Dedifferentiated amniotic fluid mesenchymal stem cell (primary cell): ENCODE measurements around the gene MAP3K10.
A peak's percentile ranks its signal among the peaks of the same experiment; 100 is the strongest.
"Not testable (repeated sequence)": the region's sequence is repeated elsewhere in the genome, so short reads cannot be mapped to it uniquely, and the experiment has no call there.

Experiments
- DNase-seq: peaks from one replicate; pipeline ENCODE4 v3.0.0-alpha.2; 2016; ENCODE audit errors: extremely low spot score

Gene MAP3K10

DNA sequence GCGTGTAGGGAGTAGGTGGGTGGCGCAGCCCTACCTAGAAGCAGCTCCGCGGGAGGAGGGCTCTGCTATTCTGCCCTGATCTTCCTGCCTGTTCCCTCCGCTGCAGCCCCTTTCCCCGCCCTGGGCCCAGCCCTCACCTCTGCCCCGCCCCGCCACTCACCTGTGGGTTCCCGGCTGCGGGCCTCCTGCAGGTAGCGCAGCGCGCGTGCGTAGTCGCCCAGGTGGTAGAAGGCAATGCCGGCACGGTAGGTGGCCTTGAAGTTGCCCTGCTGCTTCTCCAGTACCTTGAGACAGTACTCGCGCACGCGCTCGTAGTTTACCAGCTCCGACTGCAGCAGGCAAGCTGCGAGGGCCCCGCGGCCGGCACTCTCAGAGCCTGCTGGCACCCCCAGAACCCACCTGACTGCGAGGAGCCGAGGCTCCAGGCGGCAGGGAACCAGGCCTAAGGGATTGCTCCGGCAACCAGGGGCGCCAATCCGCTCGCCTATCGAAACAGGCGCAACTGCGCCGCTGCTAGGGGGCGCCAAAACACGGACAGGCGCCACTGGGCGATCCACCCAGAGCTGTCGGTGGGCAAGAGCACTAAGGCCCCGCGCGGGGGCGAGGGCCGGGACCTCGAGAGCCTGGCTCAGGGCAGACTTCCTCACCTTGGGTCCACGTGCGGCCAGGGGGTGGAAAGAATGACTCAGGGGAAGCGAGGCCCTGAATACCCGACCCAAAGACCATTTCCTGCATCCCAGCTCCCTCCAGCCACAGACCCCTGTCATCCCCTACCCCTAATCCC, 26.0 kb downstream of the MAP3K10 start:
- DNase-seq, result no peak

DNA sequence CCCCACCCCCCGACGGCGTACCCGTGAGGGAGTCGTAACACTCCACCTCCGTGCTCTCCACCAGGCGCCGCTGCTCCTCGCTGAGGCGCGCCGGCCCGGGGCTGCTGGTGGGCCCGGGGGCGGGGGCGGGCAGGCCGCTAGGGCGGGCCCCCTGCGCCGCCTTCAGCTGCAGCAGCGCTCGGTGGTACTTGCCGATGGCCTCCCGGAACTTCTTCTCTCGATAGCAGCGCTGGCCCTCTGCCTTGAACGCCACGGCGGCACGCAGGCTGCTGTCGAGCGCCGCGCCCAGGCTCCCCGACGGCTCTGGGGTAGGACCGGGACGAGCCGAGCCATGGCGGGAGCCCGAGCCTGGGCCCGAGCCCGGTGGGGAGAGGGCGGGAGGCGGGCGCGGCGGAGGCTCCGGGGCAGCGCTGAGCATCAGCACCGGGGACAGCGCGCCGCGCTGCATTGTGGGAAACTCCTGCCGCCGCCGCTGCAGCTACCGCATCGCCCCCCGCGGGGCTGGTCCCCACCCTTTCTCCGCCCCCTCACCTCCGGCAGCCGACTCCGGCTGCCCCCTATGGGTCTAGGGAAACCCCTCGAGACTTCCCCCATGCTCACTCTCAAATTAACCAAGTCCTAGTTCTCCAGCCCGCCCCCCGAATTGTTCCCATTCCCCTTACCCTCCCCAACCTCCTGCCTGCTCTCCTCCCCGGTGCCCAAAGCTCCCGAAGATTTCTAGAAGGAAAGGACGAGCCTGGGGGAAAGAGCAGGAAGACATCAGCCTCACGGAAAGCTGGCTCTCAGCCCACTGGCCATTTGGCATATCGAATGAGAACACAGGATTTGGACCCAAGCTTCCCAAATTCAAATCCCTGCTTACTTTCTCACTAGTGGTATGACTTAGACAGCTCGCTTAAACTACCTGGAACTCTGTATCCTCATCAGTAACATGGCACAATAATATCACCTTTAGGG, 27.0 kb downstream of the MAP3K10 start, which contains the start of gene TTC9B:
TSS of gene TTC9B (minus strand) at position 451 of the 957 bp plus-strand sequence. CDS start at position 448, 3 bp downstream.
- DNase-seq, result no peak

DNA sequence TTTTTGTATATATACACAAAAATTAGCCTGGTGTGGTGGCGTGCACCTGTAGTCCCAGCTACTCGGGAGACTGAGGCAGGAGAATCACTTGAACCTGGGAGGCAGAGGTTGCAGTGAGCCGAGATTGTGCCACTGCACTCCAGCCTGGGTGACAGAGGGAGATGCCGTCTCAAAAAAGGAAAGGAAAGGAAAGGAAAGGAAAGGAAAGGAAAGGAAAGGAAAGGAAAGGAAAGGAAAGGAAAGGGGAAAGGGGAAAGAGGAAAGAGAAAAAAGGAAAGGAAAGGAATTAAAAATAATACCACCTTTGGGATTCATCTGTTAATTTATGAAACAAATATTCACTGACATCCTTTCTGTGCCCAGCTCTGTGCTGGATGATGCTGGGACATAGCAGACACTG, 27.8 kb downstream of the MAP3K10 start:
- DNase-seq, result not testable (repeated sequence)

- DNase-seq, result no peak
Observed at GRCh38 chr19:40219721-40220276, 28.6 kb downstream of the MAP3K10 start.

DNA sequence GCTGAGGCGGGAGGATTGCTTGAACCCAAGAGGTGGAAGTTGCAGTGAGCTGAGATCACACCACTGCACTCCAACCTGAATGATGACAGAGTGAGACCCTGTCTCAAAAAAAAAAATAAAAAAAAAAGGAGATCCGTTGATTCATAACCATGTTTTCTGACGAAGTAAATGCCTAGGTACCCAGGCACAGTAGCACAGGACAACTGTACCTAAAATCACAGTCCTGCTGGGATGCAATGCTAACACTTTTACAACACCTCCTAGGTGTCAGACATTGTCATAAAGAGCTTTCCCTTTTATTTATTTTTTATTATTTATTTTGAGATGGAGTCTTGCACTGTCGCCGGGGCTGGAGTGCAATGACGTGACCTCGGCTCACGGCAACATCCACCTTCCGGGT, 29.4 kb downstream of the MAP3K10 start:
- DNase-seq, result no peak

GRCh38 chr19:40221858-40222619, 30.8 kb downstream of the MAP3K10 start:
- peak; percentile 87 for DNase-seq

DNA sequence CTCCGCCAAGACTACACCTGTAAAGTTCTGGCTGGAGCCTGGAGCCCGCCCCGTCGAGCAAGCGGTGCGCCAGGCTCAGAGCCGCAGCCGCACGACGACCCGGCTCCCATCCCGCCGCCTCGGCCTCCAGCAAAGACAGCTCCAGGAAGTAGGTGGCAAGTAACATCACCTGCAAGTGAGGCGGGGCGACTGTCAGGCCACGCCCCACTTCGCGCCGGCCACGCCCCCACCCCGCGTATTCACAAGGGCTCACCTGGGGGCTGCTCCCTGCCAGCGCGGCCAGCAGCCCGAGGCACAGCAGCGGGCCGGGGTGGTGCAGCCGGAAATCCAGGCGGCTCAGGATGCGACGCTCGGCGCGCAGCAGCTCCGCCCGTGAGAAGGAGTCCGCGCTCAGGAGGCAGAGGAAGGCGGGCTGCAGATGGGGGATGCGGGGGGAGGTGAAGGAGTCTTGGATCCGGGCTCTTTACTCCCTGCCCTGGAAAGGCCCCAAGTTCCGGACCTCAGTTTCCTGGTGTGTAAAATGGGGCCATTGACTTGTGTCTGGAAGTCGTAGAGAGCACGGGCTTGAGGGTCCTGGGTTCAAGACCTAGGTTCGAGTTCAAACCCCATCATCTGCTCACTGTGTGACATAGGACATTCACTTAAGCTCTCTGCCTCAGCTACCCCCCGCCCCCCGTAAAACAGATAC, 32.1 kb downstream of the MAP3K10 start:
- no peak for DNase-seq

GRCh38 chr19:40224342-40225150, 33.3 kb downstream of the MAP3K10 start:
- DNase-seq, result no peak

DNA sequence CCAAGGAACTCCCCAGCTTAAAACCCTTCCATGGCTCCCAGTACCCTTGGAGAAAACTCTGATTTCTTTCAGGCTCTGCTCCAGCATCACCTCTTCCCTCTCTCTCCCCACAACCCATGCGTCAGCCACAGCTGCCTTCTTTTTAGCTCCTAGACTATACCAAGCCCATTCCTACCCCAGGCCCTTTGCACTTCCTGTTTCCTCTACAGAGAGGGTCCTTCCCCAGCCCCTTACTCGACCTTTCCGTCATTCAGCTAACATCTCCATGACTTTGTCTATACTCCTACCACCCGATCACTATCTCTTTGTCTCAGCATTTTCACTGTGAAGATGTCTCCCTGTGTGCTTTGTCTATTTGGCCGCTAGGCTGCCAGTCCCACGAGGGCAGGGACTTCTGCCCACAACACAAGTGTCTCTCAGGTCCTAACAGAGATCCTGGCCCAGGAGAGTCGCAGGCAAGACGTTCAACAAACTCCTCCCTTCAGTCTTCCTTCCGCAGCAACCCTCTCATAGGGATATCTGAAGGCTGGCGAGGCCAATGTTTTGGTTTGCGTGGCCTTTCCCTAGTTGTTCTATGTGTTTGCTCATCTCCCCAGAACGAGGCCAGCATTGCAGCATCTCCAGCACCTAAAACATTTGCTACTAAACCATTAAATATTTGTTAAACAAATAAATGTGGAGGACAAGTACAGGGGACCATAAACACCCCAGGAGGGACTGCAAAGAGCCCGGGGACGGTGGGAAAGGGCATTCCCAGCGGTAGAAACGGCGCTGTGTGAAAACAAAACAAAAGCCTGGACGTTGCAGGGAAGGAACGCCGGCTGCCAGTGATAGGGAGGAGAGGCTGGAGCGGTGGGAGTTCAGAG, 34.4 kb downstream of the MAP3K10 start:
- DNase-seq, result no peak

GRCh38 chr19:40228346-40228745, 37.1 kb downstream of the MAP3K10 start:
- no peak for DNase-seq

DNA sequence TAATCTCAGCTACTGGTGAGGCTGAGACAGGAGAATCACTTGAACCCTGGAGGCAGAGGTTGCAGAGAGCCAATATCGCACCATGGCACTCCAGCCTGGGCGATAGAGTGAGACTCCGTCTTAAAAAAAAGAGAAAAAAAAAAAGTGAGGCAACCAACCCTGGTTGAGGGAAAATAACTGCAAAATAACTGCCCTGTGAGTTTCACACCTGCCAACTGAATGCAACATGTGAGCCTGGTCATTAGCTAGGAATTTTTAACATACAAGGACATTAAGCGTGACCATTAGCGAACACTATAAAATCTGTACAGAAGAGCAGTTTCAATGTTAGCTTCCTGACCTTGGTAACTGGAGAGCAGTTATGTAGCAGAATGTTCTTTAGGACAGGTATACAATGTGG, 37.6 kb downstream of the MAP3K10 start:
- DNase-seq, result no peak

- DNase-seq, result no peak
Observed at GRCh38 chr19:40229484-40229883, 38.3 kb downstream of the MAP3K10 start.

DNA sequence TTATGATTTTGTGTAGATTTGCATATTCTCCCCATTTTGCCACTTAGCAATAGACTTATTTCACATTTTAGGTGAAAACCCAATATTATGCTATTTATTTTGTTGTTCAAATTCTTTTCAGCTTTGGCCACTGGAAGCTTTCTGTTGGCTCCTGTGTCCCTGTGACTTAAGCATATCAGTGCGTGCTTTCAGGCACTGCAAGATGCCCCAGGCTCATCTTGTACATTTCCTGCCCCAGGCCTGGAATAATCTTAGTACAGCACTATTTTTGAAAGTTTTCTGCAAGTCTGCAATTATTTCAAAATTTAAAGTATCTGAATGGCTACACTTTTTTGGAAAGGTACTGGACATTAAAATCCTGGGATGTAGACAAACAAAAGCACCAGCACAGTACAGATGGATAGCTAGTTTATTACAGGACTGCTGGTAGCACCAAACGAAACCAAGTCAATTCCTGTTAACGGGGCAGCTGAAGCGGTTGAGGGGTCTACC, 38.7 kb downstream of the MAP3K10 start:
- no peak for DNase-seq

DNA sequence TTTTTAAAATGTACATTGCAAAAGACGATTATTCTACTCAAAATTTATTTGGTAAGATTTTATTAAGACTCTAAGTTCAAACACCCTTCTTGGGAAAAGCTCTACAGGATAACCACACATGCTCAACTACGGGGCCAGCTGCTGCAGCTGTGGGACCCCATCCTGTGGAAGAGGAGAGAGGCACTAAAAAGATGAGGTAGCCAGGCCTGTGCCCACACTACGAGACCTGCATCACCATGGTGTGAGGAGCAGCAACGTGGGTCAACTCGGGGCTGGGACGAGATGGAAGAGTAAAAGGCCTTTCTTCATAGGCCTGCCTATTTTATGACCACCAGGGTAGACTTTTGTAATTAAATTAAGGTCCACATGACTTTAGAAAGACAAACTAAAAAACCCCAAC, 39.8 kb downstream of the MAP3K10 start:
- no peak for DNase-seq

DNA sequence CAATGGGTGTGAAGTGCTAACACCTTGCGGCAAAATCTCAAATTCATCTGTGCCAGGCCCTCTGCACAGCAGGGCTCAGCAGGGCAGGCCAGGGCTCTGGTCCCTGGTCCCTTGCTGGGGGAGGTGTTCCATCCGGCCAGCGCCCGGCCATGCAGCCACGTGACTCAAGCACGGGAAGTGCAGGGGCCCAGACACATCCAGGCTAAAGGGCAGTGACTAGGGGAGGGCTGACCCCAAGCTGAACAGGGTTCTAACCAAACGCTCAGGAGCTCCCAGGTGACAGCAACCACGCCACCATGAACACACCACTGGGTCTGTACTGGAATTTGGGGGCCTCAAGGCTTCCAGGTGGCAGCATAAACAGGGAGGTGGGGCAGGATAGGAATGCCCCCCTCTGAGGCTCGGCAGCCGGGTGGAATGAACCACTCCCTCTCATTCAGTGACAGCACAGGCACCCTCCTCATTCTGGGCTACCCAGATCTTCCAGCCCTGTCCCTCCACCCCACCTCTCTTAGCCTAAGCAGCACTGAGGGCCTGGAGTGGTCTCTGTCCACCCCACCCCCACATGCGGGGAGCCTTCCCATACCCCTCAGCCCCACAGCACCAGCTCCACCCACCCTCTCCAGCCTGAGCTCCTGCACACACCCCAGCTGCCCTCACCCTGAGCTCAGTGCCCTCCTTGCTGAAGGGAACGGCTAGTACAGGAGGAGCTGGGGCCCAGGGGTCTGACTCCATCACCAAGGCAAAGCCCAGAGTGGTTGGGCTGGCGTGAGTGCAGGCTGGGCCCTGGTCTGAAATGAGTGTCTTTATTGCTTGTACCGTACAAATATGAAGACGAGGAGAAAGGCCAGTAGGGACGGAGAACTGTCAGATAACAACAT, 40.6 kb downstream of the MAP3K10 start:
- DNase-seq, result no peak

- DNase-seq, result no peak
Observed at GRCh38 chr19:40232479-40232878, 41.3 kb downstream of the MAP3K10 start.

DNA sequence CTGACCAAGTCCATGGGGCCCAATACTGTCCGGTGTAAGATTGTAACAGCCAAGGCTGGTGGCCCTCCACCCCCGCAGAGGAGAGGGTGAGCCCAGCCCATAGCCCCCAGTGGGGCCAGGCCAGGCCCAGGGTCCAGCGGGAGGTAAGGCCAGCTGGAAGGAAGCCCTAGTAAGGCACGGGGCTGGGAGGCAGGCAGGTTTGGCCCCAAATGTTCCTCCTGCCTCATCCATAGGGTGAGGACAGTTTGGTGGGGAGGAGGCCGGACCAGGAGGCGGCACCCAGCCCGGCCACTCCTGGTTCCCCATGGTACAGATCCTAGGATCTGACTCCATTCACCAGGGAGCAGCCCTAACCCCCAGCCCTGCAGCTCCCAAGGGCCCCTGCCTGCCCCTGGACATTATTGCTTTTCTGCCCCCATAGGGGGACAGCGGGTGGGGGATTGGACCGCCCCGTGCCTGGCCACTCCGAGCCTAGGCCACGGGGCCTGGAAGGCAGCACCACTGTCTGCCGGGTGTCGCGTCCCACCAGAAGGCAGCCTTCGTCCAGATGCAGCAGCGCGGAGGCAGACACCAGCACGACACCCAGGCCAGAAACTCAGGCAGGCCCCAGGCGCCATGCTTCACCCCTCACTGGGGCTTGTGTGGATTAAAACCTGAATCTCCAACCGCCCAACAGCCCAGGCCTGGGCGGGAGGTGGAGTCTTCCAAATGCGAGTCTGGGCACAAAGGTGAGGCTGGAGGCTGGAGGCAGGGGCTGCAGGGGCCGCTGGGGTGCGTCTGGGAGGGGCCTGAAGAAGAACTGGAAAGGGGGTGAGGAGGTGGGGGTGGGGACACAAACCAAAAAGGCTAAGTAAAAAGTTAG, 42.0 kb downstream of the MAP3K10 start:
- no peak for DNase-seq
